Non-pigmented ciliary epithelial cell (primary cell): ENCODE data around the gene ULBP1.
A peak's percentile ranks its signal among the peaks of the same experiment; 100 is the strongest.
"Not testable (repeated sequence)": the region's sequence is repeated elsewhere in the genome, so short reads cannot be mapped to it uniquely, and the experiment has no call there.

Source experiments
- DNase-seq: peaks from one replicate; pipeline ENCODE4 v3.0.0-alpha.2; 2010; ENCODE audit warnings: low read depth

Gene ULBP1, protein sequence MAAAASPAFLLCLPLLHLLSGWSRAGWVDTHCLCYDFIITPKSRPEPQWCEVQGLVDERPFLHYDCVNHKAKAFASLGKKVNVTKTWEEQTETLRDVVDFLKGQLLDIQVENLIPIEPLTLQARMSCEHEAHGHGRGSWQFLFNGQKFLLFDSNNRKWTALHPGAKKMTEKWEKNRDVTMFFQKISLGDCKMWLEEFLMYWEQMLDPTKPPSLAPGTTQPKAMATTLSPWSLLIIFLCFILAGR

DNA sequence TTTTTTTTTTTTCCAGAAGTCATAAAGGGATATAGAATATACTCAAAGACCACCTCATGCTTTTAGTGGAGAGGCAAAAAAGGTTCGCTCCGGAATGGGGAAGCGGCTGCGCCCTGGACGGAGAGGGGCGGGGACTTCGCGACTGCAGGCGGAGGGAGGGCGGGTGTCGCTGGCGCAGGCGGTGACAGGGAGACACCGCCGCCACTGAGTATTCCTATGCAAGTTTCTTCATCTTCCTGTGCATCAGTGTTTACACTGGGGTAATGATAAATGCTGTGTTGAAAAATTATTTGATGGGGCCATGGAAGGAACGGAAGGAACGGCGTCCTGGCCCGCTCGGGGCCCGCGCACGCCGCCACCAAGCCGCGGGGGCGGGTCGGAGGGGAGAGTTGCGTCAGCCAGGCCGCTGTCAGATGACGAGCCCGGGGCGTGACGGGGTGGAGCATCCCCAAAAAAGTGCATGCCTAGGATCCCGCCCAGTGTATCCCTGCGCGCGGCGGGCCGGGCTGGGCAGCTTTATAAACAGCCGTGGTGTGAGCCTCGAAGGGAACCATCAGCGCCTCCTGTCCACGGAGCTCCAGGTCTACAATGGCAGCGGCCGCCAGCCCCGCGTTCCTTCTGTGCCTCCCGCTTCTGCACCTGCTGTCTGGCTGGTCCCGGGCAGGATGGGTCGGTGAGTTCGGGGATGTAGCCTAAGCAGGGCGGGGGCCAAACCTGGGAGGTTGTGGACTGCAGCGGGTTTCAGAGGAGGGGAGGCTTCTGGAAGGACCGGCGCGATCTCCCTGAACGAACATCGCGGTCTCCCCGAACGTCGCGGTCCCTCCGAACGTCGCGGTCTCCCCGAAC is at the start of gene ULBP1:
Gene ULBP1, plus strand, starts transcription at position 482 of the 846 bp plus-strand sequence. Its CDS starts 107 bp downstream, at position 589.
- peak; percentile 41 for DNase-seq

DNA sequence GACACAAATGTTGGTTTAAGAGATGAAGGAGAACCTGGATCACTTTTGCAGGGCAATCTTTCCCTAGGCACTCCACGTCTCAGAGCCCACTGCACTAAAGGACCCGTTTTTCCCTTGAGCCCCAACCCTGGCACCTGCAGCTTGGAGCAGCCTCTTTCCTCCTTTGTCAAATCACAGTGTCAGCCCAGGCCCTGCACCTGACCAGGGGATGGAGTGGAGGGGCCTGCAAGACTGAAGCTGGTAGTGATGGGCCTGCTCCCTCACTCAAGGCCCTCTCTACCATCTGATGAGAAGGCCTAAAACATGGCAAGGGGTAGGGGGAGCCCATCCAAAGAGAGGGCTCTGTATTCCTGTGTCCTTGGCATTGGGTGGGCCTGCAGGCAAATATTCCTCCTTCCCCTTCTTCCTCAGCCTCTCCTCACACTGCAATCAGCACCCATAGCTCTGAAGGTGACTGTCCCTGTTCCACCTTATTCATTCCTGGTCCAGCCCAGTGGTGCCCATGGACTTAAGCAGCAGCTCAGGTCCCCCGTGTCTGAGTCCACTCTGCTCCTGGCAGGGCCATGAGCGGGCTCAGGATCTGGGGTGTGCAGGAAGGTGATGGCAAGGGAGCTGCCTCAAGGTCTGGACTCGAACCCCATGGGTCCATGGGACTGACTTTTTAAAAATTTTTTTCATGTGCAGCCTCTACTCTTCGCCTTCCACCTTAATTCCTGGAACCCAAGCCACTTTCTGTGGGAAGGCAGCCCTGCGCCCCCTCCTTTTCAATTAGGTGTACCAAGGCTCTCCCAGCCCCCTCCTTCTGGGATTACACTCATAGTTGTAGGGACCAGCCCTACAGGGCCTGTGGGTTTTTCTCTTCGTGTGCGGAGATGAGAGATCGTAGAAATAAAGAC is 47.5 kb upstream of the ULBP1 start:
- no peak for DNase-seq

DNA sequence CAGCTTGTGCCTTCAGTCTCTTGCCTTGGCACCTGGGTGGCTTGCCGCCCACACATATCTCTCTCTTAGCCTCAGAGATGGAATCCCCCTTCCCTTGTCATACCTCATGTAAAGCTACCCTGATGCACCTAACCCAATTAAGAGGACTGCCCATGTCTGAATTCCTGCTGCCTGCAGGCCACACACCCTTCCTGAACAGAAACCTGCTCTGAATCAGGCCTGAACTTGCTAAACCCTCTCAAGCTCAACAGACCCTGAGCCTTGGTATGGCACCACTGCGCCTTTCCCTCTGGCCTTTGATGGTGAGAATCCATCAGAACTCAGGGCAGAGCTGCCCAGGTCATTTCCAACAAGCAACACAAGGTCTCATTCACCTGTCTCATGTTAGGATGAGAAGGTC is 46.1 kb upstream of the ULBP1 start:
- DNase-seq, result no peak

DNA sequence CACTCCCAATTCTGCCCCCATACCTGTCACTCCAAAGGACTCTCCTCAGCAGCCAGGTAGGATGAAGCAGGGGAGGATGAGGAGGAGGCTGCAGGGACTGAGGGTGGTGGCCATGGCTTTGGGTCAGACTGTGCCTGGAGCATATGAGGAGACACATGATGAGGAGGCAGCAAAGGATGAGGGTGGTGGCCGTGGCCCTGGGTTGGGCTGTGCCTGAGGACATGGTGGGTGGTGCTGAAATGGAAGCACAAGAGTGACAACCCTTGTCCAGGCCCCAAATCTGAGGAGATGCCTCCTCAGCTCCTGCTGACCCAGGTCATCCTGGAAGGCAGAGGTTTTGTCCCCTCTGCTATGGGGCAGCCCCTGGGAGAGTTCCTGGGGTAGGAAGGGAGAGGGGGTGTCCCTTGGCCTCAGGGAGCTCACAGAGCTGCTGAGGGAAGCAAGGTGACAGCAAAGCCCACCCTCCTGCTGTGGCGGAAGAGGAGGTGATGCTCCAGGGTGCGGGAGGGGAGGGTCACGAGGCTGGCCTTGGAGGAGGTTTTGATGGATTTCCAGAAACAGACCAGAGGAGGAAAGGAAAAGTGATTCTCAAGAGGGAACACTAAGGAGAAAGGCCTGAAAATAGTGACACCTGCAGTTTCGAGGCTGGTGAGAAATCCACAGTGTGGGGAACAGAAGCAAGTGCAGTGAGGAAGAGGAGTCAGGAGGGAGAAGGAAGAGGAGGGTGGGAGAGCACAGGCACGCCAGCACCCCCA is 45.4 kb upstream of the ULBP1 start:
- no peak for DNase-seq

DNA sequence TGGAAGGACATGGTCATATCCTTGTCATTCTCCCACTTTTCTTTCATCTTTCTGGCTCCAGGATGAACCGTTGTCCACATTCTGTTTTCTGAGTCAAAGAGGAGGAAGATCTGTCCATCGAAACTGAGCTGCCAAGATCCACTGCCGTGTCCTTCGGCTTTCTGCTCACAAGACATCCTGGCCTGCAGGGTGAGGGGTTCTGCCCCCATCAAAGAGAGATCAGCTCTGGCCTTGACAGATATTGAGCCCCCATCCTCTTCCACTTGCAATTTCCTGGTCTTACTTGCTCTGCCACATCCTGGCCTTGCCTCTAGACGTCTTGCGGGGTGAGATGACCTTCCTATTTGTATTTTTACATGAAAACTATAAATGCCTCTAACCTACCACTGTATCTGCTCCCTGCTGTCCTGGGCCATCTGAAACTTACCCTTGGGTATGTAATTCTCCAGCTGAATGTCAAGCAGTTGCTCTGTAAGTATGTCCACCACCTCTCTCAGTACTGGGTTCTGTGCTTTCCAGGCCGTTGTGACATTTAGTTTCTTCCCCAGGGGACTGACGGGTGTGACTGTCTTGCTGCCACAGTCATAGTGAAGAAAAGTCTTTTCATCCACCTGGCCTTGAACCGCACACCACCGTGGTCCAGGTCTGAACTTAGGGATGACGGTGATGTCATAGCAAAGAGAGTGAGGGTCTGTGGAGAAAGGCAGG is 44.5 kb upstream of the ULBP1 start:
- DNase-seq, result not testable (repeated sequence)

DNA sequence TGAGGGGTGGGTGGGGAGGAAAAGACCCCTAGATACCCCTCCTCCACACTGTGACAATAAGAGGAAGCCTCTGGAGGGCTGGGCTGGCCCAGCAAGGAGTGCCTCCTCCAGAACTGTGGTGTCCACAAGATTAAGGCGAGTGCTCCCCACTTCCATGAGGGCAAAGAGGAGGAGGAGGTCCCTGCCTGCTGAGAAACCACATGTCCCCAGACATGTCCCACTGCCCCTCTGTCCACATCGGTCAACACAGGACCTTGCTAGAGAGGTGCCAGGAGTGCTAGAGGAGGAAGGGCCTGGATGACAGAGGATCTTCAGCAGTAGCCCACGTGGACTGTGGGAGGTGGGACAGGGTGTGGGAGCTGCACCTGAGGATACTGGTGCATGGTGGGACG is 43.9 kb upstream of the ULBP1 start:
- DNase-seq, result no peak

DNA sequence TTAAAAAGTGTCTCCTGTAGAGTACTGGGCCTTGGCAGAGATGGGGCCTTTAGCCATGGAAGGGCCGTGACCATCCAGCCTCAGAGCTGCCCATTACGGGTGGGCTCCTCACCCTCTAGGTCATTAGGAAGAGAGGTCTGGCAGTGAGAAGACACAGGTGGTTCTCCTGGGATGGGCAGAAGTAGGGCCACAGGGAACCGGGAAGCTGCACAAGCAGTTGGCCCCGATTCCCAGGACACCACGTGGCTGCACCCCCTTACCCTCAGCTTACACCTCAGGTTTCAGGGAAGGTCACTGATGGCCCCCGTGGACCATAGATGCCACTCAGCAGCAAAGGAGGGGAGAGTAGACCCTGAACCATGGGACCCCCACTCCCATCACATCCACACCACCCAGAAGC is 42.4 kb upstream of the ULBP1 start:
- no peak for DNase-seq

DNA sequence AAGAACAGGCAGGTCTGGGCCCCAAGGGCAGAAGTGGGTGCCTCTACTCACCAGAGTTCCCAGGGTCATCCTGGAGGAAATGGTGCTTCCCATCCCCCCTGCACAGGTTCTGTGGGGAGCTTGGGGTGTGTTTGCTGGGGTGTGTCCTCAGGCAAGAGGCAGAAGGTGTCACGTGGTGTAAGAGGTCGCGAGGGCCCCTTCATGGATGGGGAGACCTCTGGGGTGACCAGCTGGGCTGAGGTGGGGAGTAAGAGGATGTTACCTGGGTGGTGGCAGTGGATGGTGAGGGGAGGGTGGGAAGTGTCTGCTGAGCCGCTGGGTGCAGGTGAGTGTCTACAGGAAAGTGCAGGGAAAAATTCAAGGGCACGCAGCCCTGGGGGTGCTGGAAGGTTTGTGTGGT is 41.7 kb upstream of the ULBP1 start:
- DNase-seq, result not testable (repeated sequence)

DNA sequence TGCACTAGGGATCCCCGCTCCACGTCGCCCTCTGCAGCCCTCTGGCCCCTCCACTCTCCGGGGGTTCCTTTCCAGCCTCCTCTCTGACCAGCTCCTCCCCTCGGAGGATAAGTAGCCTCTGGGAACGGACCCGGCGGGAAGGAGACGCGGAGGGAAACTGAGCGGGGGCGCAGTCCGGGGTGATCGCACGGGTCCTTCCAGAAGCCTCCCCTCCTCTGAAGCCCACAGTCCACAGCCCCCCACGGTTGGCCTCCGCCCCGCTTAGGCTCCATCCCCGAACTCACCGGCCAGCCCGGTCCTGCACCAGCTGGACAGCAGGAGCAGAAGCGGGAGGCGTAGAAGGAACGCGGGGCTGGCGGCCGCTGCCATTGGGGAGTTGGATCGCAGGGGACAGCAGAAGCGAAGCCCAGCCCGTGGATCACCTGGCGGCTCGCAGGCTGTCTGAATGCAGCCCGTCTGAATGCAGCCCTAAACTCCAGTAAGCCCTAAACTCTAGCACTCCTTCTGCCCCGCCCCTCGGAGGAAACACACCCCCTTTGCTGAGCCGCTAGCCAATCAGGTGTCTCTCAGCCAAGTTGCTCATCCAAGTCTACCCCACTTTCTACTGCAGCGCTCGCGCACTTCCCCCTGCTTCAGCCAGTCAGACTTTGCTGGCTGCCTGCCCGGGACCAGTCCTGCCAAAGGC is 41.0 kb upstream of the ULBP1 start, which contains the start of gene RAET1G:
Gene RAET1G, minus strand, starts transcription at position 480 of the 685 bp plus-strand sequence. Its CDS starts 111 bp downstream, at position 369.
- DNase-seq, result peak; percentile 80

DNA sequence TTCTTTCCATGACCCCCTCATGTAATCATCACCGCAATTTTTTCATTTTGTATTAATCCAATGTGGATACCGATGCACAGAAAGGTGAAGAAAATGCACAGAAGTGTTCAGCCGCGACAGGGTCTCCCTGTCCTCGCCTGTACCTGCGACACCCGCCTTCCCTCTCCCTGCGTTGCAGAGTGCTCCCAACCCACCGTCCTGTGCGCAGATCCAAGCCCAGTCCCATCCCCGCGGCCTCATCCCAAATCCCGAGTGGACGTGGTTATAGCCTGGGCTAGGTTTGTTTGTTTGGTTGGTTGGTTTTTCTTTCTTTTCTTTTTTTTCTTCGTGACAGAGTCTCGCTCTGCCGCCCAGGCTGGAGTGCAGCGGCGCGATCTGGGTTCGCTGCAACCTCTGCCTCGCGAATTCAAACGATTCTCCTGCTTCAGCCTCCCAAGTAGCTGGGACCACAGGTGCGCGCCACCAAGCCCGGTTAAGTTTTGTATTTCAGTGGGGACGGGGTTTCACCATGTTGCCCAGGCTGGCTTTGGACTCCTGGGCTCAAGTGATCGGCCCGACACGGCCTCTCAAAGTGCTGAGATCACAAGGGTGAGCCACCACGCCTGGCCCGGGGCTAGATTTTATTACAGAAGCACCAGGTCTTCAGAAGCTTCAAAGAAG is 40.3 kb upstream of the ULBP1 start:
- no peak for DNase-seq

DNA sequence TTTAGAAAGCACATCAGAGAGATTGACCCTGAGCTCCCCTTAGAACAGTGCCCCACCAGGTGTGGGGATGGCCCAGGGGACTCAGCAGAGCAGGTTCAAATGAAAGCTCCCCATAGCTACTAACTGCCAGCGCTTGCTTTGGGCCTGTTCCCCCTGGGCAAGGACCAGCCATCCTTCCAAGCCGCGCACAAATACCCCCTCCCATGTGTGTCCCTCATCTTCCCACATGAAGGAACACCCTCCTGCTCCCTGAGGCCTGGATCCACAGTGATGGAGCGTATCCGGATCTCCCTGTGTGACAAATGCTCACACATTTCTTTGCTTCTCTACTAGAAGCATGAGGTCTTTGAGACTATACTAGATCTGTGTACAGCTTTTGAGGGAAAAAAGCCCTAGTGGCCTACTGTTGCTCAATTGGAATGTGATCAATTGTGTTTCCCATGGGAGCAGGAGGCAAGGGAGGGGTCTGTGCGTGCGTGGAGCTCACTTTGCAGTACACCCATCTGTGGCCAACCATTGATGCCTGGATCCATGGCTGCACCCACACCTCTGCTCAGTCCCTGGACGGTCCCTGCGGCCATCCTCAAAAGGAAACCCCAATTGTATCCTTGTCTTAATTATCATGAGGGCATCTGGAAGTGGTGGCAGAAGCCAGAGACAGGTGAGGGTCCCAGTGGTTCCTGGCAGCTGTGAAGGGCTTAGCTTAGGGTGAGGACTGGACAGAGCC is 39.4 kb upstream of the ULBP1 start:
- DNase-seq, result no peak

DNA sequence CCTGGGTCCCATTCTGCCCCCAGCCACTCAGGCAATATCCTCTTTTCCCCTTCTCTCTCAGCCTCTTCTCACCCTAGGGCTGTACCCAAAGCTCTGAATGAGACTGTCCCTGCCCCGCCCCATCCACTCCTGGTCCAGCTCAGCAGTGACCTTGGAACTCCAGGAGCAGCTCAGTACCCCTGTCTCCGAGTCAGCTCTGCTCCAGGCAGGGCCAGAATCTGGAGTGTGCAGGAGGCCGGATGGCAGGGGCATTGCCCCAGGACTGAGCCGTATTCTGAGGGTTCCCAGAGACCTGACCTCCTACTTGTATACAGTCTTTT is 38.9 kb upstream of the ULBP1 start:
- DNase-seq, result no peak

DNA sequence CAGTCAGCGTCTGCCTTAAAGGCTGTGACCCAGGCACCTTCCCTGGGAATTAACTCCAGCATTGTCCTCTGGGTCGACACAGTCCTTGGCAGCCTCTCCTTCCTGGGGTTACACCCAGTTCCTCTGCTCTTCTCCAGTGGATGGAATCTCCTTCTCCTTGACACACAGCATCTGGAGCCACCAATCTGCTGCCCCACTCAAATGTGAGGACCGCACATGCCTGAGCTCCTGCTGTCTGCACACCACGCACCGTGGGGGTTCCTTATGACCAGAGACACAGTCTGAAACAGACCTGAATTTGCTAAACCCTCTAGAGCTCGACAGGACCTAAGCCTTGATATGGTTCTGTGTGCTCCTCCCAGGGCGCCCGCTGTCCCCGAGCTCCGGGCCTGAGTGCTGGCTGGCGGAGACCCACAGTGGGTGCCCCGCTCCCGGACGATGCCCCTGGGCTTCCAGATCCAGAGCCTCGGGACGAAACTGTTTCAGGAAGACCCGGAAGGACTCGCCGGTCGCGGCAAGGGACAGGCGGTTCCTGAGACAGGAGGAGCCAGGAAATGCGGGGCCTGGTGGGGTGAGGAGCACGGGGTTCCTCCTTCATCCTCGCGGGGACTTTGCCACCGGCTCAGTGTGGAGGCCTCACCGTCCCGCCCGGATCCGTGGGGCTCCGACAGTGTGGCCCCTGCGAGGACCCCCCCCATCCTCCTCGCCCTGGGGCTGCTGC is 38.3 kb upstream of the ULBP1 start:
- DNase-seq, result no peak

DNA sequence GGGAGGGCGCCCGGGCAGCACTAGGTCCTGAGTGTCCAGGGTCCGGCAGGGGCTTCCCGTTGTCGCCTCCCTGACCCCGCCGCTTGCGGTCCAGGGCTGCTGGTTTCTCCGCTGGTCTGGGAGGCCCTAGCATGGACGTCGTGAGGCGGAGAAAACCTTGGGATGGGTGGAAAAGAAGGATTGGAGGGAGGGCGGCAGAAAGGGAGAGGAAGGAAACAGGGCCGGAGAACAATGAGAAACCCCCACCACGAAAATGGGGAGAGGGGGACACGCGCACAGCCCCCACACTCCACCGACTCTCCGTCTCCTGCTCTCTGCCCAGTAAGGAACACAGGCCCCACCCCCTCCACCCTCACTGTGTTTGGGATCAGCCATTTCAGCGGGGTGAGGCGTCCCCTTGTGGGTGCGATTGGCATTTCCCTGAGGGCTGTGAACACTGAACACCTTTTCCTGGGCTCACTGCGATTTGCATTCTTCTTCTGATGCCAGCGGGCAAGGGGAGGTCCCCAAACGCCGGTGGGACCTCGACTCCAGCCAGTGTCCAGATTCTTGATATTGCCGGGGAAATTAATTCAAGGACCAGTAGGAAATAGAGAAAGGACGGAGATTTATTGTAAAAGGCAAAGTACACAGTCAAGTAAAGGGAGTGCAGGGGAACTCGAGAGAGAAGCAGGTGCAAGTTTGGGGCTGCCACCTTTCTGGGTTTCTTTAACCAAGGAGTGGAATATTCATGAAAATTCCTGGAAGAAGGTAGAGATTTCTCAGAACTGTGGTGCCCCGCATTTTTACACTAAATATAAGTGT is 37.6 kb upstream of the ULBP1 start:
- DNase-seq, result no peak

DNA sequence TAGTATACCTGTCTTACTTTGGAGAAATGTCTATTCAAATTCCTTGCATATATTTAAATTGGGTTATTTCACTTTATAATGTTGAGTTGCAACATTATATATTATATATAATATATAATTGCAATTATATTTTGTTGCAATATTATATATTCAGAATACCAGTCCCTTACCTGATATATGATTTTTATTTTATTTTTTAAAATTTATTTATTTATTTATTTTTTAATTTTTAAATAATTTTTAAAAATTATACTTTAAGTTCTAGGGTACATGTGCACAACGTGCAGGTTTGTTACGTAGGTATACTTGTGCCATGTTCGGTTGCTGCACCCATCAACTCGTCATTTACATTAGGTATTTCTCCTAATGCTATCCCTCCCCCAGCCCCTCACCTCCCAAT is 36.7 kb upstream of the ULBP1 start:
- not testable (repeated sequence) for DNase-seq

DNA sequence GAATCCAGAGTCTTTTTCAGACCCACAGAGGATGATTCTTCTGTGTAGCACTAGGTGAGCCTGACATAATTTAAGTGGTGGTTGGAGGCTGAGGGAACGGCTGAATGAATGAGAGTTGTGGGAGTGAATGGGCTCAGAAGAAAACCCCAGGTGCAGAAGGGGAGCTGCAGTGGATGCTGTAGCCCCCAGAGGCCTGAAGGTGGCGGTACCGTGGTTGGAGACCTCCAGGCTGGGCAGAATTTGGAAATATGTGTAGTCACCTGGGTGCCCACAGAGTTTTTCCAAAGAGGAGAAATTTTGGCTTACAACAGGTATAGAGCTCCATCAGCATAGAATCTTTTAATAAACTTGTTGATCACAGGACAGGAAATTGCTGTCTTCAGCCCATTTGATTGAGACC is 34.3 kb upstream of the ULBP1 start:
- no peak for DNase-seq

DNA sequence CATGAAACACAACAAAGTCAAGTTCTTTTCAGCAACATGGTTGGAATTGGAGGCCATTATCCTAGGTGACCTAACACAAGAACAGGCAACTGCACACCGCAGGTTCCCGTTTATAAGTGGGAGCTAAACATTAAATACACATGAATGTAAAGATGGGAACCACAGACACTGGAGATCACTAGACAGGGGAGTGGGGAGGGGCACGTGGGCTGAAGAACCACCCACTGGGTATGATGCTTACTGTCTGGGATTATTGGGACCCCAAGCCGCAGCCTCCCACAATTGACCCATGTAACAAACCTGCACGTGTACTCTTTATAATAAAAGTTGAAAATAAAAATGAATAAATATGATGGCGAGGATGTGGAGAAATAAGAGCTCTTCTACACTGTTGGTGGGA is 32.2 kb upstream of the ULBP1 start:
- DNase-seq, result no peak

DNA sequence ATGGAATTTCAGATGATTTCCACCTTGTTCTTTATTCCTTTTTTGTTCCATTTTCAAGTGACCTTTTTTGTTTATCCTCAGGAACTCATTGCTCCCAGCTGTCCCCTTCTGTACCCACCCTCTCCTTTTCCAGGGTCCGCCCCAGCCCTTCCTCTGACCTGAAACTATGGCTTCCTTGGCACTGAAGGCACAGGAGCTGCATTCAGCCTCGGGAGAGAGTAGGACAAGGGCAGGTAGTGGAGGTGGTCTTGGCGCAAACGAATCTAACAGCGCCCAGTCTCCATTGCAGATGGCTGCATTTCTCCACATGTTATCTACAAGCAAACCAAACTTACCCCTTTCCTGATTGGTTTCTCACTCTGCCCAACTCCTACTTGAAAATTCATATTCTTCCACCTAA is 30.7 kb upstream of the ULBP1 start:
- DNase-seq, result no peak
